ENCODE data around the gene SETSIP.

DNA sequence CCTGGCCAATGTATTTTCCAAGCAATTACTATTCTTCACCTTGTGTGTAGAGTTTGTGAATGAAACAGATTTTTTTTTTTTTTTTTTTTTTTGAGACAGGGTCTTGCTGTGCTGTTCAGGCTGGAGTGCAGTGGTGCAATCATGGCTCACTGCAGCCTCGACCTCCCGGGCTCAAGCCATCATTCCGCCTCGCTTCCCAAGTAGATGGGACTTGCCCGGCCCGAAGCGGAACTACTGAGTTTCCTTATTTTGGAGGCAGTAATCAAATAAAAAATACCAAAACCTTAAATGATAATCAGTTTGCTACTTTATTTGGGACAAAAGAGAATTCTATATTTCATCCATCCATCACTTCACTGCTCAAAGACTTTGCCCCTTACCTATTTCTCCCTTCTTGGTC lies 4.2 kb upstream of the SETSIP start:
- TF ChIP-seq, protein P1, sequence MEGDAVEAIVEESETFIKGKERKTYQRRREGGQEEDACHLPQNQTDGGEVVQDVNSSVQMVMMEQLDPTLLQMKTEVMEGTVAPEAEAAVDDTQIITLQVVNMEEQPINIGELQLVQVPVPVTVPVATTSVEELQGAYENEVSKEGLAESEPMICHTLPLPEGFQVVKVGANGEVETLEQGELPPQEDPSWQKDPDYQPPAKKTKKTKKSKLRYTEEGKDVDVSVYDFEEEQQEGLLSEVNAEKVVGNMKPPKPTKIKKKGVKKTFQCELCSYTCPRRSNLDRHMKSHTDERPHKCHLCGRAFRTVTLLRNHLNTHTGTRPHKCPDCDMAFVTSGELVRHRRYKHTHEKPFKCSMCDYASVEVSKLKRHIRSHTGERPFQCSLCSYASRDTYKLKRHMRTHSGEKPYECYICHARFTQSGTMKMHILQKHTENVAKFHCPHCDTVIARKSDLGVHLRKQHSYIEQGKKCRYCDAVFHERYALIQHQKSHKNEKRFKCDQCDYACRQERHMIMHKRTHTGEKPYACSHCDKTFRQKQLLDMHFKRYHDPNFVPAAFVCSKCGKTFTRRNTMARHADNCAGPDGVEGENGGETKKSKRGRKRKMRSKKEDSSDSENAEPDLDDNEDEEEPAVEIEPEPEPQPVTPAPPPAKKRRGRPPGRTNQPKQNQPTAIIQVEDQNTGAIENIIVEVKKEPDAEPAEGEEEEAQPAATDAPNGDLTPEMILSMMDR (IDR thresholded peaks at IDR 0.05; ENCODE audit: poor library complexity), result no peak
- no peak for TF ChIP-seq EZH2 (IDR thresholded peaks at IDR 0.05; ENCODE audit: borderline replicate concordance)
